K562 (cell line): Measurements from ENCODE around the gene MPC1. TPM values are rescaled to one million over a fixed set of nuclear protein-coding genes. Genes with fewer than 3 reads are reported as not detected.

ENCODE experiments used
- BRD9 ChIP-seq: fragments of 450-650 bp; IDR thresholded peaks from 2 replicates; pipeline ENCODE4 v1.6.1; 2018; ENCODE audit warnings: low read depth; ENCODE audit not compliant: partially characterized antibody
- CGGBP1 ChIP-seq: fragments of 250-450 bp; sonication (Bioruptor Pico); IDR thresholded peaks from 2 replicates; pipeline ENCODE4 v1.9.0; 2021; ENCODE audit warnings: mild to moderate bottlenecking
- CTCFL ChIP-seq: IDR thresholded peaks from 2 replicates; pipeline ENCODE4 v1.6.1; 2011; ENCODE audit warnings: borderline replicate concordance, low read depth, mild to moderate bottlenecking, moderate library complexity, low read length; ENCODE audit not compliant: insufficient read depth, poor library complexity, severe bottlenecking
- FOXA3 ChIP-seq, 2 experiments: fragments of 450-650 bp in 1 of 2; sonication (generic) in 1 of 2; formaldehyde crosslinking; IDR thresholded peaks in 1 of 2; conservative IDR thresholded peaks in 1 of 2; 2 replicates each; pipeline versions ENCODE4 v1.4.0 to v1.8.0; 2020 to 2022; ENCODE audit warnings: mild to moderate bottlenecking in 2 of 2, missing genetic modification reagents in 1 of 2
- NEUROD1 ChIP-seq: fragments of 150-350 bp; IDR thresholded peaks from 2 replicates; pipeline ENCODE4 v1.6.1; 2014; ENCODE audit warnings: borderline replicate concordance, low read length, low read depth; ENCODE audit not compliant: partially characterized antibody
- NR2F6 ChIP-seq: fragments of 450-650 bp; formaldehyde crosslinking; IDR thresholded peaks from 2 replicates; pipeline ENCODE4 v1.4.0; 2020; ENCODE audit warnings: mild to moderate bottlenecking
- SIN3A ChIP-seq, 2 experiments: fragments of 150-350 bp in 1 of 2; IDR thresholded peaks; 2 replicates each; pipeline ENCODE4 v1.6.1; 2011 to 2016; ENCODE audit warnings: borderline replicate concordance in 2 of 2, low read depth in 2 of 2, low read length in 2 of 2, mild to moderate bottlenecking in 2 of 2, moderate library complexity in 2 of 2; ENCODE audit not compliant: control insufficient read depth in 1 of 2
- TEAD4 ChIP-seq, 2 experiments: sonication (generic) in 1 of 2; formaldehyde crosslinking in 1 of 2; IDR thresholded peaks; 2 replicates each; pipeline versions ENCODE4 v1.6.1 to v1.8.0; 2012 to 2022; ENCODE audit warnings: borderline replicate concordance in 1 of 2, inconsistent platforms in 1 of 2, low read length in 1 of 2, mild to moderate bottlenecking in 1 of 2, missing genetic modification reagents in 1 of 2
- ZNF695 ChIP-seq: fragments of 450-650 bp; formaldehyde crosslinking; IDR thresholded peaks from 2 replicates; pipeline ENCODE4 v1.4.0; 2020; ENCODE audit warnings: mild to moderate bottlenecking, moderate library complexity
- polyA plus RNA-seq, 8 experiments: library from polyadenylated mRNA; depleted of rRNA in 4 of 8; stranded (reverse) in 5 of 8; unstranded in 3 of 8; fragments of >200 nt; fragmentation: Nextera tagmentation in 2 of 8; fragmentation: Illumina TruSeq in 1 of 8; extraction: Ambion mirVana in 2 of 8; extraction: Trizol in 1 of 8; gene quantifications; 2 replicates each; pipeline versions ENCODE4 v1.2.1 to v1.2.3, GENCODE V29; 2011 to 2014; ENCODE audit warnings: inconsistent platforms in 1 of 8, missing spikeins in 1 of 8
- total RNA-seq, 7 experiments: library from RNA; depleted of rRNA in 6 of 7; stranded (reverse); fragments of >200 nt in 6 of 7; fragmentation: Illumina TruSeq in 2 of 7; extraction: Trizol in 2 of 7; gene quantifications; 2 replicates each; pipeline versions ENCODE4 v1.2.1 to v1.2.3, GENCODE V29; 2011 to 2021; ENCODE audit warnings: low replicate concordance in 1 of 7

Gene MPC1
- total and polyA plus RNA-seq, 9 of the 15 experiments (the other 6 are each of a cell fraction or from before 2014, with no cell fraction given): 78.6 to 185 (median 138) TPM

DNA sequence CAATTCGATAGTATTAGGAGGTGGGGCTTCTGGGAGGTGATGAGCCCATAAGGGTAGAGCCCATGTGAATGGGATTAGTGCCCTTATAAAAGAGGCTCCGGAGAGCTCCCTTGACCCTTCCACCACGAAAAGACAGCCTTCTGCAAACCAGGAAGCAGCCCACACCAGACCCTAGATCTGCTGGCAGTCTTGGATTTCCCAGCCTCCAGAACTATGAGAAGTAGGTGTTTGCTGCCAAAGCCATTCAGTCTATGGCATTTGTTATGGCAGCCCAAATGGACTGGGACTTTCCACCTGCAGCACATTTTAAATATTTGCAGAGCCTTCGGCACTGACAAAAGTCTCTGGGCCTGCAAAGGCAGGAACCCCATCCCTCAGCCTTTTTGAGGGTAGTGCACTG, 28.6 kb downstream of the MPC1 start (continued):
- TF ChIP-seq CTCFL (no peak), NEUROD1 (no peak), BRD9 (no peak), TEAD4 (IDR thresholded peaks at IDR 0.05; ENCODE audit: low read length) (no peak), TEAD4 (CRISPR knock-in tag; IDR thresholded peaks at IDR 0.05; ENCODE audit: borderline replicate concordance) (no peak), ZNF695 (no peak), CGGBP1 (no peak), NR2F6 (no peak), FOXA3 (CRISPR knock-in tag; conservative IDR thresholded peaks at IDR 0.05 in 1 of 2, IDR thresholded peaks at IDR 0.05 in 1 of 2) (no peak), SIN3A (IDR thresholded peaks at IDR 0.05; ENCODE audit: borderline replicate concordance in 2 of 2, control insufficient read depth in 1 of 2, low read depth in 2 of 2, low read length in 2 of 2) (no peak)
- TF ChIP-seq, all 486 proteins: peak for 0
